Activated naive CD8-positive, alpha-beta T cell (primary cell): Measurements from ENCODE around the gene AP1AR.
"Not testable (repeated sequence)": the region's sequence is repeated elsewhere in the genome, so short reads cannot be mapped to it uniquely, and the experiment has no call there.

Experiments used
- H3K27ac Mint-ChIP-seq: one replicate; pipeline ENCODE4 v1.8.0; 2021; ENCODE audit warnings: mixed read lengths
- H3K27me3 Mint-ChIP-seq: one replicate; pipeline ENCODE4 v1.8.0; 2021; ENCODE audit warnings: mixed read lengths
- H3K36me3 Mint-ChIP-seq: one replicate; pipeline ENCODE4 v1.8.0; 2021; ENCODE audit warnings: mixed read lengths
- H3K4me1 Mint-ChIP-seq: one replicate; pipeline ENCODE4 v1.8.0; 2021; ENCODE audit warnings: low read depth, mixed read lengths
- H3K4me3 Mint-ChIP-seq: one replicate; pipeline ENCODE4 v1.8.0; 2021; ENCODE audit warnings: mild to moderate bottlenecking, mixed read lengths
- H3K9me3 Mint-ChIP-seq: one replicate; pipeline ENCODE4 v1.8.0; 2021; ENCODE audit warnings: low read depth, mixed read lengths

The AP1AR gene

GRCh38 chr4:112231779-112232713, at the start of gene AP1AR:
TSS of gene AP1AR (plus strand) at chr4:112231787. CDS start at chr4:112232092, 305 bp downstream.
- Mint-ChIP-seq H3K4me1 (peaks cover 43% of the 10 kb centered on the region), H3K27ac (peak within 1 kb of the TSS; percentile 99), H3K4me3 (peak within 1 kb of the TSS; percentile 97), H3K27me3 (peaks cover under 1% of the 10 kb centered on the region), H3K36me3 (peaks cover 2% of the 10 kb centered on the region), H3K9me3 (no peaks in the 10 kb centered on the region)

GRCh38 chr4:112182604-112183003, 49.0 kb upstream of the AP1AR start:
- H3K9me3 Mint-ChIP-seq = no peaks in the 10 kb centered on the region
- peaks cover 49% of the 10 kb centered on the region for H3K4me1 Mint-ChIP-seq
- no peaks in the 10 kb centered on the region for H3K27me3 Mint-ChIP-seq
- peaks cover 16% of the 10 kb centered on the region for H3K36me3 Mint-ChIP-seq
- peak overlapping the region; percentile 67 for H3K27ac Mint-ChIP-seq
- no peak overlapping the region for H3K4me3 Mint-ChIP-seq

- peak overlapping the region; percentile 7 for H3K27ac Mint-ChIP-seq
- H3K36me3 Mint-ChIP-seq = peaks cover 16% of the 10 kb centered on the region
- H3K27me3 Mint-ChIP-seq = no peaks in the 10 kb centered on the region
- H3K9me3 Mint-ChIP-seq = no peaks in the 10 kb centered on the region
- peaks cover 46% of the 10 kb centered on the region for H3K4me1 Mint-ChIP-seq
- peak overlapping the region; percentile 11 for H3K4me3 Mint-ChIP-seq
Measured at GRCh38 chr4:112183252-112183651, 48.3 kb upstream of the AP1AR start.

GRCh38 chr4:112184438-112184837, 47.1 kb upstream of the AP1AR start:
- Mint-ChIP-seq H3K9me3 (no peaks in the 10 kb centered on the region), H3K4me3 (no peak overlapping the region), H3K4me1 (peaks cover 40% of the 10 kb centered on the region), H3K27ac (no peak overlapping the region), H3K27me3 (no peaks in the 10 kb centered on the region), H3K36me3 (peaks cover 13% of the 10 kb centered on the region)

GRCh38 chr4:112185334-112185733, 46.3 kb upstream of the AP1AR start:
- Mint-ChIP-seq H3K27ac (no peak overlapping the region), H3K36me3 (peaks cover 16% of the 10 kb centered on the region), H3K9me3 (no peaks in the 10 kb centered on the region), H3K27me3 (no peaks in the 10 kb centered on the region), H3K4me1 (peaks cover 36% of the 10 kb centered on the region), H3K4me3 (no peak overlapping the region)

GRCh38 chr4:112185740-112186670, 45.6 kb upstream of the AP1AR start:
- no peaks in the 10 kb centered on the region for H3K27me3 Mint-ChIP-seq
- H3K36me3 Mint-ChIP-seq = peaks cover 14% of the 10 kb centered on the region
- peaks cover 31% of the 10 kb centered on the region for H3K4me1 Mint-ChIP-seq
- peak overlapping the region; percentile 41 for H3K27ac Mint-ChIP-seq
- no peaks in the 10 kb centered on the region for H3K9me3 Mint-ChIP-seq
- no peak overlapping the region for H3K4me3 Mint-ChIP-seq

- Mint-ChIP-seq H3K27ac (no peak overlapping the region), H3K4me3 (no peak overlapping the region), H3K4me1 (peaks cover 2% of the 10 kb centered on the region), H3K27me3 (no peaks in the 10 kb centered on the region), H3K9me3 (no peaks in the 10 kb centered on the region), H3K36me3 (peaks cover 11% of the 10 kb centered on the region)
Measured at GRCh38 chr4:112189754-112190153, 41.8 kb upstream of the AP1AR start.

- no peak overlapping the region for H3K4me3 Mint-ChIP-seq
- no peaks in the 10 kb centered on the region for H3K4me1 Mint-ChIP-seq
- H3K36me3 Mint-ChIP-seq = peaks cover 11% of the 10 kb centered on the region
- no peak overlapping the region for H3K27ac Mint-ChIP-seq
- H3K9me3 Mint-ChIP-seq = no peaks in the 10 kb centered on the region
- H3K27me3 Mint-ChIP-seq = no peaks in the 10 kb centered on the region
Measured at GRCh38 chr4:112190684-112191083, 40.9 kb upstream of the AP1AR start.

- Mint-ChIP-seq H3K36me3 (peaks cover under 1% of the 10 kb centered on the region), H3K4me3 (no peak overlapping the region), H3K27ac (no peak overlapping the region), H3K4me1 (peaks cover 14% of the 10 kb centered on the region), H3K9me3 (no peaks in the 10 kb centered on the region), H3K27me3 (no peaks in the 10 kb centered on the region)
Measured at GRCh38 chr4:112196461-112196860, 35.1 kb upstream of the AP1AR start.

GRCh38 chr4:112199041-112199440, 32.5 kb upstream of the AP1AR start:
- H3K4me3 Mint-ChIP-seq = no peak overlapping the region
- no peaks in the 10 kb centered on the region for H3K27me3 Mint-ChIP-seq
- no peaks in the 10 kb centered on the region for H3K9me3 Mint-ChIP-seq
- peaks cover 4% of the 10 kb centered on the region for H3K36me3 Mint-ChIP-seq
- peaks cover 14% of the 10 kb centered on the region for H3K4me1 Mint-ChIP-seq
- H3K27ac Mint-ChIP-seq = peak overlapping the region; percentile 61

GRCh38 chr4:112201915-112202505, 29.6 kb upstream of the AP1AR start:
- Mint-ChIP-seq H3K27ac (no peak overlapping the region), H3K27me3 (no peaks in the 10 kb centered on the region), H3K4me3 (no peak overlapping the region), H3K9me3 (no peaks in the 10 kb centered on the region), H3K4me1 (peaks cover 14% of the 10 kb centered on the region), H3K36me3 (peaks cover 4% of the 10 kb centered on the region)

- no peak overlapping the region for H3K27ac Mint-ChIP-seq
- no peaks in the 10 kb centered on the region for H3K9me3 Mint-ChIP-seq
- peaks cover 14% of the 10 kb centered on the region for H3K4me1 Mint-ChIP-seq
Measured at GRCh38 chr4:112203593-112203992, 28.0 kb upstream of the AP1AR start.

GRCh38 chr4:112206431-112206830, 25.2 kb upstream of the AP1AR start:
- peaks cover 4% of the 10 kb centered on the region for H3K36me3 Mint-ChIP-seq
- H3K27me3 Mint-ChIP-seq = no peaks in the 10 kb centered on the region
- no peaks in the 10 kb centered on the region for H3K9me3 Mint-ChIP-seq
- H3K4me3 Mint-ChIP-seq = no peak overlapping the region
- H3K4me1 Mint-ChIP-seq = no peaks in the 10 kb centered on the region
- H3K27ac Mint-ChIP-seq = no peak overlapping the region

More at GRCh38 chr4:112203593-112203992, 28.0 kb upstream of the AP1AR start:
- H3K27me3 Mint-ChIP-seq = no peaks in the 10 kb centered on the region
- H3K36me3 Mint-ChIP-seq = peaks cover 4% of the 10 kb centered on the region
- no peak overlapping the region for H3K4me3 Mint-ChIP-seq

- H3K4me1 Mint-ChIP-seq, H3K27me3 Mint-ChIP-seq, H3K9me3 Mint-ChIP-seq, H3K27ac Mint-ChIP-seq, H3K36me3 Mint-ChIP-seq, H3K4me3 Mint-ChIP-seq: not testable (repeated sequence)
Measured at GRCh38 chr4:112208137-112209095, 23.2 kb upstream of the AP1AR start.
